Mesenchymal stem cell (in vitro differentiated cells and primary cell): ENCODE data around the gene TSC2.
"Not testable (repeated sequence)": the region's sequence is repeated elsewhere in the genome, so short reads cannot be mapped to it uniquely, and the experiment has no call there.

ENCODE experiments used
- DNase-seq: peaks from one replicate; pipeline ENCODE4 v3.0.0-alpha.2; 2013
- H2AFZ ChIP-seq: one replicate; pipeline ENCODE4 v1.6.1; 2013; ENCODE audit warnings: low read depth, mild to moderate bottlenecking, control low read depth, inconsistent platforms, low read length, moderate library complexity
- H2AK5ac ChIP-seq: 2 replicates; pipeline ENCODE4 v1.6.1; 2013; ENCODE audit warnings: low read length, moderate library complexity, mild to moderate bottlenecking, inconsistent platforms; ENCODE audit not compliant: severe bottlenecking
- H2BK120ac ChIP-seq: one replicate; pipeline ENCODE4 v1.6.1; 2013; ENCODE audit warnings: low read depth, mild to moderate bottlenecking, inconsistent platforms, low read length, moderate library complexity
- H2BK12ac ChIP-seq, 2 experiments: one replicate each; pipeline ENCODE4 v1.6.1; 2013; ENCODE audit warnings: inconsistent platforms in 2 of 2, low read length in 2 of 2, mild to moderate bottlenecking in 2 of 2, moderate library complexity in 2 of 2, control low read depth in 1 of 2
- H2BK15ac ChIP-seq: one replicate; pipeline ENCODE4 v1.6.1; 2013; ENCODE audit warnings: mild to moderate bottlenecking, low read depth, inconsistent platforms; ENCODE audit not compliant: poor library complexity, severe bottlenecking
- H2BK5ac ChIP-seq: 2 replicates; pipeline ENCODE4 v1.6.1; 2013; ENCODE audit warnings: low read depth, mild to moderate bottlenecking, low read length, control low read depth, inconsistent platforms; ENCODE audit not compliant: poor library complexity, severe bottlenecking
- H3K14ac ChIP-seq, 2 experiments: one replicate each; pipeline ENCODE4 v1.6.1; 2013; ENCODE audit warnings: inconsistent platforms in 2 of 2, low read length in 2 of 2, control low read depth in 1 of 2, mild to moderate bottlenecking in 1 of 2, moderate library complexity in 1 of 2
- H3K18ac ChIP-seq, 2 experiments: one replicate each; pipeline ENCODE4 v1.6.1; 2013; ENCODE audit warnings: inconsistent platforms in 2 of 2, low read length in 2 of 2, control low read depth in 1 of 2, low read depth in 1 of 2, mild to moderate bottlenecking in 1 of 2
- H3K23ac ChIP-seq, 2 experiments: one replicate each; pipeline ENCODE4 v1.6.1; 2013; ENCODE audit warnings: inconsistent platforms in 2 of 2, low read length in 2 of 2, mild to moderate bottlenecking in 2 of 2, moderate library complexity in 2 of 2, control low read depth in 1 of 2
- H3K27ac ChIP-seq: 2 replicates; pipeline ENCODE4 v1.5.1; 2013; ENCODE audit warnings: mild to moderate bottlenecking, moderate library complexity, low read length, control low read depth, inconsistent platforms; ENCODE audit not compliant: poor library complexity, severe bottlenecking
- H3K27me3 ChIP-seq, 2 experiments: 2 replicates each; pipeline versions ENCODE4 v1.6.1 to v1.7.0; 2013; ENCODE audit warnings: low read length in 2 of 2, mild to moderate bottlenecking in 2 of 2, moderate library complexity in 2 of 2, control low read depth in 1 of 2, inconsistent platforms in 1 of 2; ENCODE audit not compliant: control insufficient read depth in 1 of 2, insufficient read depth in 1 of 2
- H3K36me3 ChIP-seq, 2 experiments: 2 replicates each; pipeline versions ENCODE4 v1.6.1 to v1.7.0; 2013; ENCODE audit warnings: low read length in 2 of 2, control low read depth in 1 of 2, inconsistent platforms in 1 of 2, low read depth in 1 of 2, mild to moderate bottlenecking in 1 of 2; ENCODE audit not compliant: insufficient read depth in 2 of 2, control insufficient read depth in 1 of 2
- H3K4ac ChIP-seq, 2 experiments: one replicate each; pipeline ENCODE4 v1.6.1; 2013; ENCODE audit warnings: inconsistent platforms in 2 of 2, low read length in 2 of 2, mild to moderate bottlenecking in 2 of 2, moderate library complexity in 2 of 2, control low read depth in 1 of 2, low read depth in 1 of 2
- H3K4me1 ChIP-seq: 2 replicates; pipeline ENCODE4 v1.6.1; 2013; ENCODE audit warnings: low read depth, low read length, control low read depth; ENCODE audit not compliant: control insufficient read depth, insufficient read depth
- H3K4me2 ChIP-seq: 2 replicates; pipeline ENCODE4 v1.6.1; 2013; ENCODE audit warnings: low read length, mild to moderate bottlenecking, inconsistent platforms; ENCODE audit not compliant: poor library complexity, severe bottlenecking
- H3K4me3 ChIP-seq, 2 experiments: 2 replicates each; pipeline versions ENCODE4 v1.5.1 to v1.7.0; 2013; ENCODE audit warnings: low read length in 2 of 2, mild to moderate bottlenecking in 2 of 2, control low read depth in 1 of 2, low read depth in 1 of 2; ENCODE audit not compliant: insufficient read depth in 1 of 2
- H3K79me1 ChIP-seq: replicated peaks from 2 replicates; pipeline ENCODE4 v1.6.1; 2013; ENCODE audit warnings: mild to moderate bottlenecking, control low read depth, low read length, inconsistent platforms; ENCODE audit not compliant: poor library complexity, severe bottlenecking
- H3K9ac ChIP-seq: 2 replicates; pipeline ENCODE4 v1.7.0; 2013; ENCODE audit warnings: mild to moderate bottlenecking, low read length, moderate library complexity
- H3K9me3 ChIP-seq: 2 replicates; pipeline ENCODE4 v1.7.0; 2013; ENCODE audit warnings: mild to moderate bottlenecking, low read length; ENCODE audit not compliant: control insufficient read depth
- H4K8ac ChIP-seq: one replicate; pipeline ENCODE4 v1.6.1; 2013; ENCODE audit warnings: inconsistent platforms, mild to moderate bottlenecking, low read length, moderate library complexity
- H4K91ac ChIP-seq: one replicate; pipeline ENCODE4 v1.6.1; 2013; ENCODE audit warnings: mild to moderate bottlenecking, low read length, inconsistent platforms
- WGBS: methylation state at CpG from one replicate; pipeline ENCODE4 v1.1.7; 2013; ENCODE audit warnings: mixed read lengths; 5-methylcytosine and 5-hydroxymethylcytosine counted together

Gene TSC2

DNA sequence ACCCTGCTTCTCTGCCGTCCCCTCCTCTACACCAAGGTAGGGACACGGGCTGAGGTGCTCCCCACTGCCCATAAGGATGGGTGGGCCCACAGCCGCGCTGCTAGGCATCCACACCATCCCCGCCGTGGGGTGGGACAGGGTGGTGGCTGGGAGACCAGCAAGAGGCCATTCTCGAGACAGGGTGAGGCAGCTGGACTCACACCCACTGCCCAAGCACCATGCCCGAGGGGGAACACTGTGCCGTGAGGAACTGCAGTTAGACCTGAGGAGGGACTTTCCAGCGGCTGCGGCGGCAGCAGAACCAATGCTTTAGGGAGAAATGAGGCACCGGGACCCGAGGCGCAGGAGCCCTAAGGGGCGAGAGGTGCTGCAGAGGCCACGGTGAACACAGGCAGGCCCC is 74.6 kb downstream of the TSC2 start:
- no peak overlapping the region for H3K4ac ChIP-seq
- WGBS: 91% methylated on average over 15 of the region's 17 CpGs
- no peak overlapping the region for H3K9ac ChIP-seq
- no peaks in the 10 kb centered on the region for H3K9me3 ChIP-seq
- H2BK15ac ChIP-seq: no peak overlapping the region
- H4K91ac ChIP-seq: peak overlapping the region; percentile 25
- H2BK12ac ChIP-seq: peak overlapping the region in 1 of 2 experiments; percentile 83
- no peak overlapping the region for H3K23ac ChIP-seq
- no peak overlapping the region for H3K4me2 ChIP-seq
- H2BK120ac ChIP-seq: no peak overlapping the region
- H3K79me1 ChIP-seq: peaks cover 2% of the 10 kb centered on the region
- H3K27me3 ChIP-seq: no peaks in the 10 kb centered on the region
- peak overlapping the region; percentile 14 to 73 for H3K18ac ChIP-seq
- peaks cover 49% of the 10 kb centered on the region for H3K4me1 ChIP-seq
- H3K4me3 ChIP-seq: no peak overlapping the region
- H2AK5ac ChIP-seq: peak overlapping the region; percentile 71
- H3K27ac ChIP-seq: no peak overlapping the region
- no peak overlapping the region for H2AFZ ChIP-seq
- H3K14ac ChIP-seq: peak overlapping the region in 1 of 2 experiments; percentile 55
- H4K8ac ChIP-seq: peak overlapping the region; percentile 82
- no peak for DNase-seq
- peaks cover 0 to 10% of the 10 kb centered on the region in 2 experiments for H3K36me3 ChIP-seq
- no peak overlapping the region for H2BK5ac ChIP-seq

- not testable (repeated sequence) for H2BK12ac ChIP-seq
Measured at GRCh38 chr16:2122934-2123683, 75.3 kb downstream of the TSC2 start.

DNA sequence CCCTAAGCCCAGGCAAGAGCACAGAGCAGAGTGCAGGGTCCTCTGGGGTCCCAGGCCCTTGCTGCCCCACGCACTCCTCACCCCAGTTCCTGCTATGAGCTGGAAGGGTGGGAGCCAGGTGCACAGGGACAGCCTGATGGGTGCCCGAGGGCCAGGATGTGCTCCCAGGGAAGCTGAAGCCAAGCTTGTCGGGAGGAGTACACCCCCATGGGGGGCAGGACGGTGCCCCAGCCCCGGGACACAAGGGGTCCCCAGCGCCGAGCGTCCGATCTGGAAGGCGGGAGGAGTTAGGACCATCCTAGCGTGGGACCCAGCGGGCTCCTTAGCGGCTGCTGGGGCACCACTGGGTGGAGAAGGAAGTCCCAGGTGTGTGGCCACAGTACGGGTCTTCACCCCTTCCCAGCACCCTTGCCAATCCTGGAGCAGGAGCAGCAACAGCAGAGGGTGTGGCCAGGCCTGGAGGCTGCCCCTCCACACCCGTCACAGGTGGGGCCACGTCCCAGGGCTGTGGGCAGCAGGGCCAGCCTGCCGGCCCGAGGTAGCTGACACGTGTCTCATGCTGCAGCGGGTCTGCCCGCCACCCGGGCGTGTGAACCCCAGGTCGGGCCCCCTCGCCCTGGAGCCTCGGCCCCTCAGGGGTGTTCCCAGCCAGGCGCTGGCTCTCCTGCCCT is 76.1 kb downstream of the TSC2 start:
- DNase-seq, H3K23ac ChIP-seq, H3K36me3 ChIP-seq, H3K14ac ChIP-seq, H3K4me2 ChIP-seq, H3K27me3 ChIP-seq, H3K79me1 ChIP-seq, H3K4me3 ChIP-seq, H2AFZ ChIP-seq, H3K9me3 ChIP-seq: not testable (repeated sequence)
- Histone ChIP-seq H3K18ac (peak overlapping the region; percentile 77 to 96), H4K8ac (peak overlapping the region; percentile 95), H3K4ac (peak overlapping the region in 1 of 2 experiments; percentile 81), H3K27ac (peak overlapping the region; percentile 82), H2BK12ac (peak overlapping the region; percentile 37 to 54), H2AK5ac (peak overlapping the region; percentile 53), H4K91ac (peak overlapping the region; percentile 75), H2BK120ac (peak overlapping the region; percentile 42), H2BK15ac (peak overlapping the region; percentile 83), H3K4me1 (peaks cover 52% of the 10 kb centered on the region), H2BK5ac (peak overlapping the region; percentile 94), H3K9ac (peak overlapping the region; percentile 82)
- WGBS: 59% methylated on average over 14 of the region's 27 CpGs

More at GRCh38 chr16:2122934-2123683, 75.3 kb downstream of the TSC2 start:
- H3K79me1 ChIP-seq, H2BK120ac ChIP-seq, H2BK15ac ChIP-seq, DNase-seq, H3K27ac ChIP-seq, H4K91ac ChIP-seq, H2AFZ ChIP-seq, H2AK5ac ChIP-seq, H2BK5ac ChIP-seq, H4K8ac ChIP-seq, H3K4me3 ChIP-seq, H3K27me3 ChIP-seq, H3K23ac ChIP-seq, H3K9ac ChIP-seq, H3K4me2 ChIP-seq, H3K36me3 ChIP-seq, H3K14ac ChIP-seq, H3K4ac ChIP-seq, H3K9me3 ChIP-seq: not testable (repeated sequence)
- Histone ChIP-seq H3K4me1 (peaks cover 49% of the 10 kb centered on the region), H3K18ac (peak overlapping the region in 1 of 2 experiments; percentile 40)
- WGBS: 97% methylated on average over 10 of the region's 26 CpGs

GRCh38 chr16:2124377-2124693 is 76.5 kb downstream of the TSC2 start:
- Histone ChIP-seq H4K91ac (peak overlapping the region; percentile 99), H3K18ac (peak overlapping the region; percentile 96 to 97), H3K27ac (peak overlapping the region; percentile 82), H2BK12ac (peak overlapping the region in 1 of 2 experiments; percentile 77), H3K4me1 (peaks cover 52% of the 10 kb centered on the region), H4K8ac (peak overlapping the region; percentile 95), H3K4me3 (peak overlapping the region in 1 of 2 experiments; percentile 58), H3K4ac (peak overlapping the region; percentile 45 to 81), H2BK5ac (peak overlapping the region; percentile 94), H2BK15ac (peak overlapping the region; percentile 83), H3K9ac (peak overlapping the region; percentile 82), H2BK120ac (peak overlapping the region; percentile 95)
- H3K79me1 ChIP-seq, DNase-seq, H3K4me2 ChIP-seq, H3K27me3 ChIP-seq, H3K9me3 ChIP-seq, H3K14ac ChIP-seq, H2AK5ac ChIP-seq, H2AFZ ChIP-seq, H3K36me3 ChIP-seq, H3K23ac ChIP-seq: not testable (repeated sequence)
- WGBS: 9% methylated on average over 4 of the region's 11 CpGs
